ENCODE results near the gene HHAT. TPM values are rescaled to one million over a fixed set of nuclear protein-coding genes. Genes with fewer than 3 reads are reported as not detected.

HHAT gene
- total RNA-seq, 2 donors from 2014 or later = 16.3 to 19.0 TPM

GRCh38 chr1:210447456-210448057 is 118.9 kb downstream of the HHAT start:
- H3K27ac ChIP-seq = no peak overlapping the region
- H3K27me3 ChIP-seq (replicated peaks; ENCODE audit: insufficient read depth) = no peaks in the 10 kb centered on the region
- no peak for DNase-seq (ENCODE audit: low spot score)
- no peaks in the 10 kb centered on the region for H3K36me3 ChIP-seq
- H3K4me3 ChIP-seq = no peak overlapping the region
- no peaks in the 10 kb centered on the region for H3K4me1 ChIP-seq (replicated peaks)
- TF ChIP-seq, protein P1, sequence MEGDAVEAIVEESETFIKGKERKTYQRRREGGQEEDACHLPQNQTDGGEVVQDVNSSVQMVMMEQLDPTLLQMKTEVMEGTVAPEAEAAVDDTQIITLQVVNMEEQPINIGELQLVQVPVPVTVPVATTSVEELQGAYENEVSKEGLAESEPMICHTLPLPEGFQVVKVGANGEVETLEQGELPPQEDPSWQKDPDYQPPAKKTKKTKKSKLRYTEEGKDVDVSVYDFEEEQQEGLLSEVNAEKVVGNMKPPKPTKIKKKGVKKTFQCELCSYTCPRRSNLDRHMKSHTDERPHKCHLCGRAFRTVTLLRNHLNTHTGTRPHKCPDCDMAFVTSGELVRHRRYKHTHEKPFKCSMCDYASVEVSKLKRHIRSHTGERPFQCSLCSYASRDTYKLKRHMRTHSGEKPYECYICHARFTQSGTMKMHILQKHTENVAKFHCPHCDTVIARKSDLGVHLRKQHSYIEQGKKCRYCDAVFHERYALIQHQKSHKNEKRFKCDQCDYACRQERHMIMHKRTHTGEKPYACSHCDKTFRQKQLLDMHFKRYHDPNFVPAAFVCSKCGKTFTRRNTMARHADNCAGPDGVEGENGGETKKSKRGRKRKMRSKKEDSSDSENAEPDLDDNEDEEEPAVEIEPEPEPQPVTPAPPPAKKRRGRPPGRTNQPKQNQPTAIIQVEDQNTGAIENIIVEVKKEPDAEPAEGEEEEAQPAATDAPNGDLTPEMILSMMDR (IDR thresholded peaks at IDR 0.05) = no peak
- no peak for TF ChIP-seq POLR2AphosphoS5 (IDR thresholded peaks at IDR 0.05)
- no peak for TF ChIP-seq POLR2A (IDR thresholded peaks at IDR 0.05)
- WGBS = 74% methylated on average over 5 of the region's 5 CpGs
- H3K9me3 ChIP-seq = no peaks in the 10 kb centered on the region
- intact Hi-C loops (cut with DNase I) = loop anchor here (2.0 kb wide), 2 partner anchors 137 to 687 kb away; partner anchors contain the start of gene KCNH1

GRCh38 chr1:210448297-210448892 is 119.7 kb downstream of the HHAT start:
- Histone ChIP-seq H3K27me3 (replicated peaks; ENCODE audit: insufficient read depth) (no peaks in the 10 kb centered on the region), H3K4me3 (no peak overlapping the region), H3K9me3 (no peaks in the 10 kb centered on the region), H3K4me1 (replicated peaks) (no peaks in the 10 kb centered on the region), H3K27ac (no peak overlapping the region), H3K36me3 (no peaks in the 10 kb centered on the region)
- peak; percentile 11 for DNase-seq (ENCODE audit: low spot score)
- intact Hi-C loops (cut with DNase I) = loop anchor here (2.0 kb wide), 1 partner anchor 686 kb away; the partner anchor contains the start of gene KCNH1
- no peak for TF ChIP-seq POLR2AphosphoS5 (IDR thresholded peaks at IDR 0.05)
- TF ChIP-seq, protein P1 (IDR thresholded peaks at IDR 0.05) = peak in 3 of 4 experiments; percentile 38 to 68 (median 55)
- TF ChIP-seq POLR2A (IDR thresholded peaks at IDR 0.05) = no peak
- 40% methylated on average over 4 of the region's 4 CpGs for WGBS

- Histone ChIP-seq H3K27me3 (replicated peaks; ENCODE audit: insufficient read depth) (no peaks in the 10 kb centered on the region), H3K36me3 (no peaks in the 10 kb centered on the region), H3K9me3 (no peaks in the 10 kb centered on the region), H3K4me1 (replicated peaks) (no peaks in the 10 kb centered on the region), H3K4me3 (no peak overlapping the region), H3K27ac (no peak overlapping the region)
- no peak for TF ChIP-seq POLR2AphosphoS5 (IDR thresholded peaks at IDR 0.05)
- TF ChIP-seq, protein P1 (IDR thresholded peaks at IDR 0.05) = no peak
- no peak for TF ChIP-seq POLR2A (IDR thresholded peaks at IDR 0.05)
- 69% methylated on average over 8 of the region's 8 CpGs for WGBS
- intact Hi-C loops (cut with DNase I) = no loop called here
- DNase-seq (ENCODE audit: low spot score) = no peak
Observed at GRCh38 chr1:210455840-210456603, 127.3 kb downstream of the HHAT start.

GRCh38 chr1:210456731-210457255 is 128.1 kb downstream of the HHAT start:
- intact Hi-C loops (cut with DNase I) = no loop called here
- no peaks in the 10 kb centered on the region for H3K4me1 ChIP-seq (replicated peaks)
- no peak overlapping the region for H3K4me3 ChIP-seq
- H3K27ac ChIP-seq = no peak overlapping the region
- 98% methylated on average over 6 of the region's 6 CpGs for WGBS
- H3K36me3 ChIP-seq = no peaks in the 10 kb centered on the region
- no peak for TF ChIP-seq POLR2A (IDR thresholded peaks at IDR 0.05)
- TF ChIP-seq, protein P1 (IDR thresholded peaks at IDR 0.05) = no peak
- TF ChIP-seq POLR2AphosphoS5 (IDR thresholded peaks at IDR 0.05) = no peak
- DNase-seq (ENCODE audit: low spot score) = no peak
- H3K27me3 ChIP-seq (replicated peaks; ENCODE audit: insufficient read depth) = no peaks in the 10 kb centered on the region
- no peaks in the 10 kb centered on the region for H3K9me3 ChIP-seq
